IgD-negative memory B cell (primary cell): Measurements from ENCODE around the gene FHAD1. TPM values are rescaled to one million over a fixed set of nuclear protein-coding genes. Genes with fewer than 3 reads are reported as not detected.

ENCODE experiments used
- H3K27ac Mint-ChIP-seq, 3 donors: one replicate each; pipeline ENCODE4 v1.8.0; 2020 to 2022; ENCODE audit warnings: mild to moderate bottlenecking in 3 of 3, mixed read lengths in 3 of 3, moderate library complexity in 1 of 3
- H3K27me3 Mint-ChIP-seq: one replicate; pipeline ENCODE4 v1.8.0; 2021; ENCODE audit warnings: mixed read lengths
- H3K36me3 Mint-ChIP-seq: one replicate; pipeline ENCODE4 v1.8.0; 2020; ENCODE audit warnings: mild to moderate bottlenecking, mixed read lengths
- H3K4me1 Mint-ChIP-seq, 3 donors: one replicate each; pipeline ENCODE4 v1.8.0; 2020 to 2022; ENCODE audit warnings: mixed read lengths in 3 of 3, mild to moderate bottlenecking in 1 of 3
- H3K4me3 Mint-ChIP-seq, 4 donors: one replicate each; pipeline ENCODE4 v1.8.0; 2020 to 2022; ENCODE audit warnings: mild to moderate bottlenecking in 4 of 4, mixed read lengths in 4 of 4, moderate library complexity in 3 of 4
- H3K9me3 Mint-ChIP-seq, 3 donors: one replicate each; pipeline ENCODE4 v1.8.0; 2020 to 2021; ENCODE audit warnings: mixed read lengths in 3 of 3, mild to moderate bottlenecking in 1 of 3
- polyA plus RNA-seq: library from polyadenylated mRNA; unstranded; fragments of 300-500 nt; fragmentation: Illumina TruSeq; gene quantifications from one replicate; pipeline ENCODE4 v1.2.3, GENCODE V29; 2021

FHAD1 gene
- polyA plus RNA-seq, 1 donor from 2014 or later: not detected

- Mint-ChIP-seq H3K27me3 (peaks cover 33% of the 10 kb centered on the region), H3K4me1 (peaks cover 7 to 10% (median 8%) of the 10 kb centered on the region in 3 donors), H3K9me3 (no peaks in the 10 kb centered on the region), H3K4me3 (no peak overlapping the region), H3K27ac (no peak overlapping the region), H3K36me3 (peaks cover 2% of the 10 kb centered on the region)
Observed at GRCh38 chr1:15349133-15349532, 102.1 kb downstream of the FHAD1 start.

GRCh38 chr1:15350151-15350550 is 103.1 kb downstream of the FHAD1 start:
- H3K9me3 Mint-ChIP-seq: no peaks in the 10 kb centered on the region
- peaks cover 3% of the 10 kb centered on the region for H3K36me3 Mint-ChIP-seq
- peak overlapping the region in 1 of 3 donors; percentile 27 for H3K27ac Mint-ChIP-seq
- H3K4me1 Mint-ChIP-seq: peaks cover 5 to 7% (median 7%) of the 10 kb centered on the region in 3 donors
- peaks cover 32% of the 10 kb centered on the region for H3K27me3 Mint-ChIP-seq
- H3K4me3 Mint-ChIP-seq: no peak overlapping the region

- Mint-ChIP-seq H3K27ac (no peak overlapping the region), H3K27me3 (peaks cover 28% of the 10 kb centered on the region), H3K4me3 (no peak overlapping the region), H3K36me3 (peaks cover 3% of the 10 kb centered on the region), H3K9me3 (no peaks in the 10 kb centered on the region), H3K4me1 (peaks cover 2 to 4% (median 3%) of the 10 kb centered on the region in 3 donors)
Observed at GRCh38 chr1:15350551-15351200, 103.7 kb downstream of the FHAD1 start.

GRCh38 chr1:15351310-15351709 is 104.3 kb downstream of the FHAD1 start:
- H3K4me3 Mint-ChIP-seq: no peak overlapping the region
- H3K9me3 Mint-ChIP-seq: no peaks in the 10 kb centered on the region
- H3K27me3 Mint-ChIP-seq: peaks cover 23% of the 10 kb centered on the region
- H3K36me3 Mint-ChIP-seq: peaks cover 3% of the 10 kb centered on the region
- H3K27ac Mint-ChIP-seq: no peak overlapping the region
- peaks cover 0 to 2% (median 1%) of the 10 kb centered on the region in 3 donors for H3K4me1 Mint-ChIP-seq

GRCh38 chr1:15352128-15352957 is 105.3 kb downstream of the FHAD1 start:
- Mint-ChIP-seq H3K27ac (no peak overlapping the region), H3K36me3 (peaks cover 3% of the 10 kb centered on the region), H3K9me3 (no peaks in the 10 kb centered on the region), H3K4me3 (no peak overlapping the region), H3K27me3 (peaks cover 23% of the 10 kb centered on the region), H3K4me1 (peaks cover 0 to 2% (median 1%) of the 10 kb centered on the region in 3 donors)

- no peaks in the 10 kb centered on the region for H3K9me3 Mint-ChIP-seq
- no peak overlapping the region for H3K27ac Mint-ChIP-seq
- H3K36me3 Mint-ChIP-seq: peaks cover 3% of the 10 kb centered on the region
- H3K4me1 Mint-ChIP-seq: peaks cover 0 to 2% (median 1%) of the 10 kb centered on the region in 3 donors
- H3K4me3 Mint-ChIP-seq: no peak overlapping the region
- H3K27me3 Mint-ChIP-seq: peaks cover 22% of the 10 kb centered on the region
Observed at GRCh38 chr1:15353839-15354579, 107.0 kb downstream of the FHAD1 start.

GRCh38 chr1:15354580-15354965 is 107.5 kb downstream of the FHAD1 start:
- H3K4me1 Mint-ChIP-seq: peaks cover 0 to 2% (median 1%) of the 10 kb centered on the region in 3 donors
- no peak overlapping the region for H3K27ac Mint-ChIP-seq
- H3K9me3 Mint-ChIP-seq: no peaks in the 10 kb centered on the region
- no peak overlapping the region for H3K4me3 Mint-ChIP-seq
- H3K36me3 Mint-ChIP-seq: peaks cover 3% of the 10 kb centered on the region
- peaks cover 21% of the 10 kb centered on the region for H3K27me3 Mint-ChIP-seq

- Mint-ChIP-seq H3K27me3 (peaks cover 16% of the 10 kb centered on the region), H3K27ac (no peak overlapping the region), H3K36me3 (peaks cover 3% of the 10 kb centered on the region), H3K4me1 (peaks cover 0 to 2% (median 1%) of the 10 kb centered on the region in 3 donors), H3K9me3 (no peaks in the 10 kb centered on the region), H3K4me3 (no peak overlapping the region)
Observed at GRCh38 chr1:15355968-15356625, 109.1 kb downstream of the FHAD1 start.

DNA sequence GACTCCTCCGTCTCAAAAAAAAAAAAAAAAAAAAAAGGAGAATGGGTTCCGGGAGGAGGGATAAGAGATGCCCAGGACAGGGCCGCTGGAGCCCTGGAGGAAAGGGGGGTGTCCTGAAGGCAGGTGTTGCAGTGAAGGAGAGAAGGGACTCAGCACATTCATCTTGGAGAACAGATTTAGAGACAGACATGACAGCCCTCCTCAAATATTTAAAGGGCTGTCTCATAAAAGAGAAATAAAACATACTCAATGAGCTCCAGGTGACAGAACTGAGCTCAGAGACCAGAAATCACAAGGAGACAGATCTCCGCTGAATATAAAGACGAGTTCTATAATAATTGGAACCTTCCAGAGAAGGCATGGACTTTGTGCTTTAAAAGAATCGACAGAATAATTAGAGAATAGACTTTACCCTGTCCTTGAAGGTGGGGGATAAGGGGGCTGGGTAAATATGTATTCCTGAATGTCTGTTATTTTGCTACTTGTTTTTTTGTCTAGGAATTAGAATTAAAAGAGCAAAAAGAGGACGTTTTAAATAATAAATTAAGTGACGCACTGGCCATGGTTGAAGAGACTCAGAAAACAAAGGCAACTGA is 110.7 kb downstream of the FHAD1 start:
- H3K36me3 Mint-ChIP-seq: peaks cover 3% of the 10 kb centered on the region
- H3K4me3 Mint-ChIP-seq: no peak overlapping the region
- H3K27ac Mint-ChIP-seq: no peak overlapping the region
- H3K4me1 Mint-ChIP-seq: peaks cover 0 to 3% (median 0%) of the 10 kb centered on the region in 3 donors
- no peaks in the 10 kb centered on the region for H3K9me3 Mint-ChIP-seq
- peaks cover 8% of the 10 kb centered on the region for H3K27me3 Mint-ChIP-seq

- peaks cover 0 to 3% (median 0%) of the 10 kb centered on the region in 3 donors for H3K4me1 Mint-ChIP-seq
- no peak overlapping the region for H3K4me3 Mint-ChIP-seq
- no peaks in the 10 kb centered on the region for H3K9me3 Mint-ChIP-seq
- H3K36me3 Mint-ChIP-seq: peaks cover 3% of the 10 kb centered on the region
- H3K27me3 Mint-ChIP-seq: peaks cover 6% of the 10 kb centered on the region
- no peak overlapping the region for H3K27ac Mint-ChIP-seq
Observed at GRCh38 chr1:15358565-15359133, 111.6 kb downstream of the FHAD1 start.

DNA sequence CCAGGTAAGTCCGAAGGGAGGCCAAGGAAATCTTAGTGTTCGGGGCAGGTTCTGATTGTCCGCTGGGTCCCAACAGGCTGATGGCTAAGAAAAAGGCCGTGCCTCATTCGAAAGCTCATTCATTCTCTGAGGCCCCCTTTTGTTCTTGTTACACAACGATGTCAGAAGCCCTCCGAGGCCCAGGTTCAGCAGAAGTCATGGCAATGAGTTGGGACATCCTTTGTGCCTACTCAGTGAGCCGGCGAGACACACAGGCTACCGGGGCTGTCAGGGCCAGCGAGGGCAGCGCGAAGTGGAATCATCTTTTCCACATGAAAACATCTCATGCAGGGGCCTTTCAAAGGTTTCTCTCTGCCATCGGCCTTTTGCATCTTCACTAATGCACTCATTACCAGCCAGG is 113.7 kb downstream of the FHAD1 start:
- no peak overlapping the region for H3K4me3 Mint-ChIP-seq
- no peak overlapping the region for H3K27ac Mint-ChIP-seq
- peaks cover 0 to 3% (median 0%) of the 10 kb centered on the region in 3 donors for H3K4me1 Mint-ChIP-seq
- H3K36me3 Mint-ChIP-seq: no peaks in the 10 kb centered on the region
- H3K27me3 Mint-ChIP-seq: peaks cover 7% of the 10 kb centered on the region
- H3K9me3 Mint-ChIP-seq: no peaks in the 10 kb centered on the region

DNA sequence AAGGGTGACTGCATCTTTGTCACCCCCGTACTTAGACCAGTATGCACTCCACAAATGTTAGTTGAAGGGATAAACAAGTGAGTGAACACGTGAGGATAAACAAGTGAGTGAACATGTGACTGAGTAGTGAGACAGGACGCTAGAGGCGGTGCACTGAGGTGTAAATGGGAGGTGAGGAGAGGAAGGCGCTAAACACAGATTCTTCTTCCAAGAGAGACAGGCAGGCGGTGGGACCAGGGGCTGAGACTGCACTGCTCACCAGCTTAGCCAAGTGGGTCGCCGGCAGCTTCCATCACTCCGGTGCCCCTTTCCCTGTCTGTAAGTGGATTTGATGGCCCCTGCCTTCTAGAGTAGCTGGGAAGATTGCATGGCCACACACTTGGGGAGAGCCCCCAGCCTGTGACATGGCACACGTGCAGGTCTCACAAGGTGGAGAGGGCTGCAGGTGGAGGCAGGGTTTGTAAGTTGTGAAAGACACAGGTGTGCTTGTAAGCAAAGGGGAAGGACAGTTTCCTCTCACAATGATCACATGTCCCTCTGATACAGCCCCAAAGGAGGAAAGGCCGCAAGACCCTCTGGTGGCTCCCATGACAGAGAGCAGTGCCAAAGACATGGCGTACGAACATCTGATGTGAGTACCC is 115.2 kb downstream of the FHAD1 start:
- Mint-ChIP-seq H3K36me3 (peaks cover 2% of the 10 kb centered on the region), H3K27ac (peak overlapping the region in 1 of 3 donors; percentile 33), H3K27me3 (peaks cover 7% of the 10 kb centered on the region), H3K4me1 (peaks cover 0 to 2% (median 0%) of the 10 kb centered on the region in 3 donors), H3K4me3 (no peak overlapping the region), H3K9me3 (no peaks in the 10 kb centered on the region)

GRCh38 chr1:15362737-15363128 is 115.7 kb downstream of the FHAD1 start:
- H3K4me1 Mint-ChIP-seq: peaks cover 0 to 2% (median 0%) of the 10 kb centered on the region in 3 donors
- H3K36me3 Mint-ChIP-seq: peaks cover 2% of the 10 kb centered on the region
- H3K9me3 Mint-ChIP-seq: no peaks in the 10 kb centered on the region
- H3K4me3 Mint-ChIP-seq: no peak overlapping the region
- H3K27ac Mint-ChIP-seq: peak overlapping the region in 1 of 3 donors; percentile 80
- H3K27me3 Mint-ChIP-seq: peaks cover 8% of the 10 kb centered on the region
